Erythroblast (primary cell): ENCODE data around the gene BBIP1.

Experiments
- GATA1 ChIP-seq: IDR thresholded peaks from 2 replicates; pipeline ENCODE4 v1.6.1; 2011; ENCODE audit warnings: low read depth, mild to moderate bottlenecking, control low read depth, low read length, moderate library complexity
- POLR2A ChIP-seq: IDR thresholded peaks from 2 replicates; pipeline ENCODE4 v1.6.1; 2011; ENCODE audit warnings: mild to moderate bottlenecking, low read length

DNA sequence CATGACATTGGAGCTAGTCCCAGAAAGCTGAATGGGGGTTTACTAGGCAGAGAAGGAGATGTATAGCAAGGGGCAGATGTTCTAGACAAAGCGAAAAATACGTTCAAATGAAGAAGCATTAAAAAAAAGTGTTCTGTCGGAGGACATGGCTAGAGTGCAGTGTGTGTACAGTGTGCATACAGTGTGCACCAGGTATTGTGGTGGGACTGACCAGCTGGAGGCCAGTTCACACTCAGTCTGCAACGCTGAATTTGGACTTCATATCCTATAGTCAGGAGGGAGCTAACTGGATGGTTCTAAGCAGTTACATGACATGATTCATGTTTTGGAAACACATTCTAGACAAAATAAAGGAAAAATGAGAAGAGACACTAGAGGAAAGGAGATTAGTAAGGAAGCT, 8.8 kb downstream of the BBIP1 start:
- no peak for TF ChIP-seq POLR2A
- TF ChIP-seq GATA1, result no peak
